ENCODE measurements around the gene CALD1. TPM values are rescaled to one million over a fixed set of nuclear protein-coding genes. Genes with fewer than 3 reads are reported as not detected.

The CALD1 gene
- total RNA-seq, 1 donor from 2014 or later, result 169 TPM

- DNase-seq (ENCODE audit: extremely low spot score, unreplicated experiment), result no peak
- Mint-ChIP-seq H3K36me3 (peaks cover 14% of the 10 kb centered on the region), H3K4me3 (no peak overlapping the region), H3K9me3 (peaks cover 8% of the 10 kb centered on the region), H3K27me3 (no peaks in the 10 kb centered on the region), H3K27ac (no peak overlapping the region), H3K4me1 (ENCODE audit: unreplicated experiment) (peaks cover 32% of the 10 kb centered on the region)
- no peak for TF ChIP-seq CTCF (conservative IDR thresholded peaks at IDR 0.05)
These were observed 99.4 kb downstream of the CALD1 start for GRCh38 chr7:134878746-134879357.

GRCh38 chr7:134879815-134880475, 100.5 kb downstream of the CALD1 start:
- Mint-ChIP-seq H3K36me3 (peaks cover 9% of the 10 kb centered on the region), H3K4me1 (ENCODE audit: unreplicated experiment) (peaks cover 28% of the 10 kb centered on the region), H3K27me3 (no peaks in the 10 kb centered on the region), H3K9me3 (peaks cover 8% of the 10 kb centered on the region), H3K27ac (no peak overlapping the region), H3K4me3 (no peak overlapping the region)
- TF ChIP-seq CTCF (conservative IDR thresholded peaks at IDR 0.05), result no peak
- DNase-seq (ENCODE audit: extremely low spot score, unreplicated experiment), result no peak

GRCh38 chr7:134882481-134882880, 103.0 kb downstream of the CALD1 start:
- H3K36me3 Mint-ChIP-seq, result no peaks in the 10 kb centered on the region
- H3K27me3 Mint-ChIP-seq, result no peaks in the 10 kb centered on the region
- no peaks in the 10 kb centered on the region for H3K9me3 Mint-ChIP-seq
- H3K4me1 Mint-ChIP-seq (ENCODE audit: unreplicated experiment), result peaks cover 34% of the 10 kb centered on the region
- H3K27ac Mint-ChIP-seq, result no peak overlapping the region
- no peak for DNase-seq (ENCODE audit: extremely low spot score, unreplicated experiment)
- no peak for TF ChIP-seq CTCF (conservative IDR thresholded peaks at IDR 0.05)
- no peak overlapping the region for H3K4me3 Mint-ChIP-seq

DNA sequence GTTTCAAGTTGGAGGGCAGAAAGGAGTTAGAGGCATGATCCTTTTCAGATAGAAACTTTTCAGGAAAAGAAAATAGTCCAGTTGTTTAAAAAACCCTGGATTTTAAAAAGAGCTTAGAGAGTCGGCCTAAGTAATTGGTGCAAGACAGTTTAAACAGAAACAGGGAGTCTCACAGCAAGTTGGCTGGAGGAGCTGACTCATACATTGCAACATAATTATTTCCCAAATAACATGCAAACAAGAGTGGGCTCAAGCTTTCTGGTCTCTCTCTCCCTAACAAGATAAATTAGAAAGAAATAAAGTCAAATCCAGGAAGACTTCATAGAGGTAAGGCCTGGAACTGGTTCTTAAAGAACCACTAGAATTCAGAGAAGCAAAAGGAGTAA, 106.5 kb downstream of the CALD1 start:
- H3K4me1 Mint-ChIP-seq (ENCODE audit: unreplicated experiment), result peaks cover 32% of the 10 kb centered on the region
- DNase-seq (ENCODE audit: extremely low spot score, unreplicated experiment), result no peak
- H3K27ac Mint-ChIP-seq, result peak overlapping the region; percentile 28
- no peaks in the 10 kb centered on the region for H3K27me3 Mint-ChIP-seq
- H3K9me3 Mint-ChIP-seq, result no peaks in the 10 kb centered on the region
- H3K36me3 Mint-ChIP-seq, result peaks cover 3% of the 10 kb centered on the region
- no peak for TF ChIP-seq CTCF (conservative IDR thresholded peaks at IDR 0.05)
- H3K4me3 Mint-ChIP-seq, result peak overlapping the region; percentile 10

DNA sequence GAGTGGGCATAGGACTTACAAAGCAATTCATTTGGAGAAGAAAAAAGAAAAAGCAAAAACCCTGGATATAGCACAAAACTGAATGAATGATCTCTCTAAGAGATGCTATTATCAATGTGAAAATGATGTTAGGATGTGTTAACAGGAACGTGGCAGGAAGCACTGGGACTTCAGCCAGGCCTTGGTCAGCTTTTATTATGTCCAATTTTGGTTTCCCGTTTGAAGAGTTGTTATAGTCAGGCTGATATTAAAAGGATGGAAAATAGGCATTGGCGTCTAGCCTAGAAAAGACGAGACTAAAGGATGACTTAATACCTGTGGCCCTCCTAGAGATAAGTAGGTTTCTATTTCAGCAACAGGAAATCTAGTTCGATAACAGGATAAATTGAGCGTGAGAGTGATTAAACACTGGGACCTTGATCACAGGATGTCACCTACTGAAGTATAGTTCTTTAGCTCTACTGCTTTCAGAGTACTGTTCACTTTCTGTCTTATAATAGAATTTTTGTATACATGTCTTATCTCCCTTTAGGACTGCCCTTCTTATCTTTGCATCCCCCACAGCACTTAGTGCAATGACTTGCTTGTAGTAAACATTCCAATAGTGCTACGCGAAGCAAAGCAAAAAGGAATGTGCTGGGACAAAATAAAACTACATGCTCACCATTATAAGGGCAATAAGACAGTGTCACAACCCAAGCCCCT, 107.1 kb downstream of the CALD1 start:
- Mint-ChIP-seq H3K27ac (peak overlapping the region; percentile 63), H3K36me3 (peaks cover 3% of the 10 kb centered on the region), H3K4me3 (peak overlapping the region; percentile 40), H3K9me3 (no peaks in the 10 kb centered on the region), H3K27me3 (no peaks in the 10 kb centered on the region), H3K4me1 (ENCODE audit: unreplicated experiment) (peaks cover 32% of the 10 kb centered on the region)
- DNase-seq (ENCODE audit: extremely low spot score, unreplicated experiment), result no peak
- no peak for TF ChIP-seq CTCF (conservative IDR thresholded peaks at IDR 0.05)
